Fibroblast of villous mesenchyme (primary cell): Measurements from ENCODE around the gene SORL1. TPM values are rescaled to one million over a fixed set of nuclear protein-coding genes. Genes with fewer than 3 reads are reported as not detected.

ENCODE experiments used
- DNase-seq: peaks from one replicate; pipeline ENCODE4 v3.0.0-alpha.2; 2010; ENCODE audit warnings: low read depth
- H3K4me3 ChIP-seq: 2 replicates; pipeline ENCODE4 v1.5.1; 2011; ENCODE audit warnings: low read depth, mild to moderate bottlenecking, low read length
- CTCF ChIP-seq: IDR thresholded peaks from 2 replicates; pipeline ENCODE4 v1.5.1; 2012; ENCODE audit warnings: low read depth, mild to moderate bottlenecking, low read length; ENCODE audit not compliant: insufficient read depth
- total RNA-seq: library from RNA; depleted of rRNA; stranded (reverse); fragments of >200 nt; gene quantifications from 2 replicates; pipeline ENCODE4 v1.2.3, GENCODE V29; 2012

The SORL1 gene
- total RNA-seq, 1 donor: 0.43 TPM

GRCh38 chr11:121606354-121606753 is 154.2 kb downstream of the SORL1 start:
- no peak overlapping the region for H3K4me3 ChIP-seq
- no peak for TF ChIP-seq CTCF
- no peak for DNase-seq

GRCh38 chr11:121607341-121607740 is 155.2 kb downstream of the SORL1 start:
- DNase-seq: peak; percentile 55
- no peak for TF ChIP-seq CTCF
- no peak overlapping the region for H3K4me3 ChIP-seq

GRCh38 chr11:121608545-121609098 is 156.5 kb downstream of the SORL1 start:
- no peak for TF ChIP-seq CTCF
- H3K4me3 ChIP-seq: no peak overlapping the region
- no peak for DNase-seq

GRCh38 chr11:121610706-121611105 is 158.6 kb downstream of the SORL1 start:
- TF ChIP-seq CTCF: no peak
- H3K4me3 ChIP-seq: no peak overlapping the region
- DNase-seq: no peak

- no peak for TF ChIP-seq CTCF
- no peak overlapping the region for H3K4me3 ChIP-seq
- DNase-seq: no peak
Observed at GRCh38 chr11:121611242-121611641, 159.1 kb downstream of the SORL1 start.

- TF ChIP-seq CTCF: no peak
- no peak for DNase-seq
Observed at GRCh38 chr11:121613724-121614123, 161.6 kb downstream of the SORL1 start.

GRCh38 chr11:121614636-121615240 is 162.6 kb downstream of the SORL1 start:
- TF ChIP-seq CTCF: no peak
- H3K4me3 ChIP-seq: no peak overlapping the region
- no peak for DNase-seq

More at GRCh38 chr11:121613724-121614123, 161.6 kb downstream of the SORL1 start:
- H3K4me3 ChIP-seq: no peak overlapping the region
